ENCODE results near the gene PRKCA.

PRKCA gene

DNA sequence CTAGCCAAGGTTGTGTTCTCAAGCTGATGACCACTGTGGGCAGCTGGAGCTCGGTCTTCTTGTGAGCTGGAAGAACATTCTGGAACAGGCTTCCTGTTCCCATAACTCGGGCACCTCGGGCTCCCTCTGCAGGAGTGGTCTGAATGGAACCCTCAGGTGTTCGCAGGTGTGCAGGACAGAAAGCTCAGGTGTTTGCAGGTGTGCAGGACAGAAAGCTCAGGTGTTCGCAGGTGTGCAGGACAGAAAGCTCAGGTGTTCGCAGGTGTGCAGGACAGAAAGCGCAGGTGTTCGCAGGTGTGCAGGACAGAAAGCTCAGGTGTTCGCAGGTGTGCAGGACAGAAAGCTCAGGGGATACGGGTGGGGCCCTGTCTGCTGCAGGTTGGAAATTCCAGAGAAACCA is 423.5 kb downstream of the PRKCA start:
- H3K4me3 ChIP-seq (replicated peaks; ENCODE audit: low read depth, low read length), result no peak overlapping the region
- no peak for DNase-seq (ENCODE audit: low read depth)
- TF ChIP-seq, protein P1, sequence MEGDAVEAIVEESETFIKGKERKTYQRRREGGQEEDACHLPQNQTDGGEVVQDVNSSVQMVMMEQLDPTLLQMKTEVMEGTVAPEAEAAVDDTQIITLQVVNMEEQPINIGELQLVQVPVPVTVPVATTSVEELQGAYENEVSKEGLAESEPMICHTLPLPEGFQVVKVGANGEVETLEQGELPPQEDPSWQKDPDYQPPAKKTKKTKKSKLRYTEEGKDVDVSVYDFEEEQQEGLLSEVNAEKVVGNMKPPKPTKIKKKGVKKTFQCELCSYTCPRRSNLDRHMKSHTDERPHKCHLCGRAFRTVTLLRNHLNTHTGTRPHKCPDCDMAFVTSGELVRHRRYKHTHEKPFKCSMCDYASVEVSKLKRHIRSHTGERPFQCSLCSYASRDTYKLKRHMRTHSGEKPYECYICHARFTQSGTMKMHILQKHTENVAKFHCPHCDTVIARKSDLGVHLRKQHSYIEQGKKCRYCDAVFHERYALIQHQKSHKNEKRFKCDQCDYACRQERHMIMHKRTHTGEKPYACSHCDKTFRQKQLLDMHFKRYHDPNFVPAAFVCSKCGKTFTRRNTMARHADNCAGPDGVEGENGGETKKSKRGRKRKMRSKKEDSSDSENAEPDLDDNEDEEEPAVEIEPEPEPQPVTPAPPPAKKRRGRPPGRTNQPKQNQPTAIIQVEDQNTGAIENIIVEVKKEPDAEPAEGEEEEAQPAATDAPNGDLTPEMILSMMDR (IDR thresholded peaks at IDR 0.05; ENCODE audit: low read length, missing control alignments), result no peak

DNA sequence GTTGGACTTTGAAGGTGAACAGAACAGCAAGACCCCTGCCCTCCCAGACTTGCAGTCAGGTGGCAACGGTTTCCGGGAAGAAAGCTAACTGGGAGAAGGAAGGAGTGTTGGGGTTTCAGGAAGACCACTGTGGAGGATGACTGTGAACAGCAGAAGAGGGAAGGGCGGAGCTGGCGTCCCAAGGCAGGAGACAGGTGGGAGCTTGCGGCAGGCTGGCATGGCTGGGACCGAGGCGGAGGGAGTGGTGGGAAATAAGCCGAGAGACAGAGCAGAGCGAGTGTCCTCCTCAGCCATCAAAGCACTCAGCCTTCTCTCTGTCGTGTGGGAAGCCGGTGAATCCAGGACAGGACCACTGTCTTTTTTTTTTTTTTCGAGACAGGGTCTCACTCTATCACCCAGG is 424.0 kb downstream of the PRKCA start:
- no peak for DNase-seq (ENCODE audit: low read depth)
- H3K4me3 ChIP-seq (replicated peaks; ENCODE audit: low read depth, low read length), result no peak overlapping the region
- TF ChIP-seq, protein P1 (IDR thresholded peaks at IDR 0.05; ENCODE audit: low read length, missing control alignments), result no peak

DNA sequence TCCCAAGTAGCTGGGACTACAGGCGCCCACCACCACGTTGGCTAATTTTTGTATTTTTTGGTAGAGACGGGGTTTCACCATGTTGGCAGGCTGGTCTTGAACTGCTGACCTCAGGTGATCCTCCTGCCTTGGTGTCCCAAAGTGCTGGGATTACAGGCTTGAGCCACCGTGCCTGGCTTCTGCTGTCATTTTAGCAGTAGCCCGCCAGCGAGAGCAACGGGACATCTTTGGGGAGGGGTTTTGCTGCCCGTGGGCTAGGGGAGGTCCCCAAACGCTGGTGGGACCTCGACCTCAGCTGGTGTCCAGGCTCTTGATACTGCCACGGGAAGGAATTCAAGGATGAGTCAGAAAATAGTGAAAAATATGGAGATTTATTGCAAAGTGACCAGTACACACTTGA is 424.4 kb downstream of the PRKCA start:
- DNase-seq (ENCODE audit: low read depth), result no peak
- no peak overlapping the region for H3K4me3 ChIP-seq (replicated peaks; ENCODE audit: low read depth, low read length)
- TF ChIP-seq, protein P1 (IDR thresholded peaks at IDR 0.05; ENCODE audit: low read length, missing control alignments), result no peak

DNA sequence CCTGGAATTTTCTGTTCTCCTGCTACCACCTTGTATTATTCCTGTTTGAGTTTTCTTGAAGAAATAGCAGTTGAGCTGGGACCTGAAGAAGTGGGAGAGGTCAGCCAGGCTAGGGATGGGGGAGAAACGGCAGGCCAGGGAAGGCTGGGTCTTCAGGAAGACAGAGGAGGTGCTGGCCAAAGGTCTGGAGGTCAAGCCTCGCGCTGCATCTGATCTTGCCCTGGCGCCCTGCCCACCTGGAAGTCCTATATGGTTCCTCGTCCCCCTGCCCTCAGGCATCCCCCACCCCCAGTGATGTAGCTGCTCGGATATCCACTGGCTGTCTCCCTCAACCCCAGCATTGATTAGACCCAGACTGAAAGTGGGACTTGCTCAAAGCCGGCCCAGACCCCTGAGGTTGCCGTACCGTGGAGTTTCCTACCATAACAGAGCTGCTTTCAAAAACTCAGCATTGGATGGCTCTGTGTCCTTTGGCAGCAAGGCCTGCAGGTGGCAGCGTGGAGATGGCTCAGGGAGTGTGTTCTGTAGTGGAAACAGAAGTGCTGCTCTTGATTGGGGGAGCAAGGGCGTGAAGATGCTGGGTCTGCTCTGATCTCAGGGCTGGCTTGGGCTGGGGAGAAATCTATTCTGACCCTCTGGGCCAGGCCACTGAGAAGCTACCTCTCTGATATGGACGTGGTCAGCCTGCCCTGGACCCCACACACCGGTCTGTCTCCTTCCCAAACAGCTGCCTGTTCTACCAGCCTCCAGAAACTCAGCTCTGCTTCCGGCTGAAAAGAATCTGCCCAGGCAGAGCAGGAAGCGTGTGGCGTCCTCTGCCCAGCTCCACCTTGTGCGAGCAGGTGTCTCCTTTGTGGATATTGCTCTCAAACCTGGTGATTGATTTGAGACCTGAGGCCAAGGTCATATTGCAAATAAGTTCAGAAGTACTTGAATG is 425.5 kb downstream of the PRKCA start:
- H3K4me3 ChIP-seq (replicated peaks; ENCODE audit: low read depth, low read length), result no peak overlapping the region
- peak; percentile 65 for DNase-seq (ENCODE audit: low read depth)
- TF ChIP-seq, protein P1 (IDR thresholded peaks at IDR 0.05; ENCODE audit: low read length, missing control alignments), result peak; percentile 85

DNA sequence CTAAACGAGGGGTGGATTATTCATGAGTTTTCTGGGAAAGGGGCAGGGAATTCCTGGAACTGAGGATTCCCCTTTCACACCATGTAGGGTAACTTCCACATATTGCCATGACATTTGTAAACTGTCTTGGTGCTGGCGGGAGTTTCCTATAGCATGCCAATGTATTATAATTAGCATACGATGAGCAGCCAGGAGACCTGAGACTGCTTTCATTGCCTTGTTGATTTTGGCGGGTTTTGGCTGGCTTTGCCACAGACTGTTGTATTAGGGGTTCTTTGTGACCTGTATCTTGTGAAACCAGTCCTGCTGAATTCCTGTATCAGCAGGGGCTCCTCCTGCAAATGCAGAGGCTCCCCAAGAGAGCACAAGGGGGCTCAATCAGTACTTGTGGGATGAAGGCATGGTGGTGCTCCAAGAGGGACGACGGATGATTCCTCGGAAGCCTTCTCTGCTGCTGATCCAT is 428.1 kb downstream of the PRKCA start:
- no peak overlapping the region for H3K4me3 ChIP-seq (replicated peaks; ENCODE audit: low read depth, low read length)
- no peak for DNase-seq (ENCODE audit: low read depth)
- TF ChIP-seq, protein P1 (IDR thresholded peaks at IDR 0.05; ENCODE audit: low read length, missing control alignments), result no peak

DNA sequence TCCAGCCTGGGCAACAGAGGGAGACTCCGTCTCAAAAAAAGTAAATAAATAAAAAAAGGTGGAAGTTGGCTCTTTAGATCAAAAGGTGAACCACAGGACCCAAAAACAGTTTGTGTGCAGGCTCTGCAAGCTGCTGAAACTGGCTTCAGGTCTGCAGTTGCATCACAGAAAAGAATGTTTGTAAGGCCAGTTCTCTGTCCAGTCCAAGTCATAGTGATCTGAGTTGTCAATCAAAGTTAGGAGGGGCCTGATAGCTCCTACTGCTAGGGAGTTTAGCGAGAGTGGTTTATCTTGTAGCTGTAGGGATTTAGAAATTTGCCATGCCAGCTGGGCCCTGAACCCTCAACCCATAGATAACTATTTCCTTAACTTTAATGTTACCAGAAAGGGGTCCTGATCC is 431.3 kb downstream of the PRKCA start:
- H3K4me3 ChIP-seq (replicated peaks; ENCODE audit: low read depth, low read length), result no peak overlapping the region
- TF ChIP-seq, protein P1 (IDR thresholded peaks at IDR 0.05; ENCODE audit: low read length, missing control alignments), result no peak
- no peak for DNase-seq (ENCODE audit: low read depth)
